ENCODE measurements around the gene ZNF626.

DNA sequence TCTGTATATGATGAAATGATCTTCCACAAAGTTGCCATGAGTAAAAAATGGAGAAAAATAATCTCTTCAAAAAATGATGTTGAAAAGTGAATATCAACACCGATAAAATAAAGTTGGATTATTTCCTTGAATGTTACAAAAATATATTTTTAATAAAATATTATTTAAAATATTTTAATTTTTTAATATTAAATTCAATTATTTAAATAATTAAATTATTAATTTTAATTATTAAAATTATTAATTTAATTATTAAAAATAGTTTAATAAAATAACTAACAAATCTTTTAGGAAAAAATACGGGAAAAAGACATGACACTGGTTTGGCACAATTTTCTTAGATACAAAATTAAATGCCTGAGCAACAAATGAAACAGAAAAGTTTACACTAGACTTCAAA lies 21.3 kb downstream of the ZNF626 start:
- TF ChIP-seq, protein P1, sequence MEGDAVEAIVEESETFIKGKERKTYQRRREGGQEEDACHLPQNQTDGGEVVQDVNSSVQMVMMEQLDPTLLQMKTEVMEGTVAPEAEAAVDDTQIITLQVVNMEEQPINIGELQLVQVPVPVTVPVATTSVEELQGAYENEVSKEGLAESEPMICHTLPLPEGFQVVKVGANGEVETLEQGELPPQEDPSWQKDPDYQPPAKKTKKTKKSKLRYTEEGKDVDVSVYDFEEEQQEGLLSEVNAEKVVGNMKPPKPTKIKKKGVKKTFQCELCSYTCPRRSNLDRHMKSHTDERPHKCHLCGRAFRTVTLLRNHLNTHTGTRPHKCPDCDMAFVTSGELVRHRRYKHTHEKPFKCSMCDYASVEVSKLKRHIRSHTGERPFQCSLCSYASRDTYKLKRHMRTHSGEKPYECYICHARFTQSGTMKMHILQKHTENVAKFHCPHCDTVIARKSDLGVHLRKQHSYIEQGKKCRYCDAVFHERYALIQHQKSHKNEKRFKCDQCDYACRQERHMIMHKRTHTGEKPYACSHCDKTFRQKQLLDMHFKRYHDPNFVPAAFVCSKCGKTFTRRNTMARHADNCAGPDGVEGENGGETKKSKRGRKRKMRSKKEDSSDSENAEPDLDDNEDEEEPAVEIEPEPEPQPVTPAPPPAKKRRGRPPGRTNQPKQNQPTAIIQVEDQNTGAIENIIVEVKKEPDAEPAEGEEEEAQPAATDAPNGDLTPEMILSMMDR (optimal IDR thresholded peaks at IDR 0.05 in 1 of 3, IDR thresholded peaks at IDR 0.05 in 1 of 3, conservative IDR thresholded peaks at IDR 0.05 in 1 of 3; ENCODE audit: extremely low read depth in 1 of 3, insufficient read depth in 2 of 3, low read length in 3 of 3) = no peak
- no peak for TF ChIP-seq EZH2 (IDR thresholded peaks at IDR 0.05; ENCODE audit: low read length)

All from keratinocyte (primary cell).